Activated naive CD4-positive, alpha-beta T cell treated with anti-CD3 and anti-CD28 coated beads, Interleukin-2, amount 10 ng/mL, durations not matched to agents 7 days and 5 days (primary cell): Measurements from ENCODE around the gene ALDH3B1.

Experiments
- CTCF ChIA-PET: fragments of 350-600 bp; sonication (Branson Sonifier 250); formaldehyde crosslinking; loops from one replicate; lab custom pipeline; 2021; ENCODE audit warnings: antibody characterized with exemption; lab: Charles Lee
- DNase-seq: peaks from one replicate; pipeline ENCODE4 v3.0.0-alpha.2; 2020
- H3K27ac Mint-ChIP-seq: one replicate; pipeline ENCODE4 v1.8.0; 2021; ENCODE audit warnings: mild to moderate bottlenecking, moderate library complexity, mixed read lengths
- H3K27me3 Mint-ChIP-seq: one replicate; pipeline ENCODE4 v1.8.0; 2021; ENCODE audit warnings: mild to moderate bottlenecking, mixed read lengths
- H3K36me3 Mint-ChIP-seq: one replicate; pipeline ENCODE4 v1.8.0; 2021; ENCODE audit warnings: mixed read lengths
- H3K4me1 Mint-ChIP-seq: one replicate; pipeline ENCODE4 v1.8.0; 2021; ENCODE audit warnings: mixed read lengths
- H3K4me3 Mint-ChIP-seq: one replicate; pipeline ENCODE4 v1.8.0; 2021; ENCODE audit warnings: mild to moderate bottlenecking, moderate library complexity, mixed read lengths
- H3K9me3 Mint-ChIP-seq: one replicate; pipeline ENCODE4 v1.8.0; 2021; ENCODE audit warnings: mixed read lengths

ALDH3B1 gene

GRCh38 chr11:68026391-68027105, 16.4 kb downstream of the ALDH3B1 start:
- DNase-seq = no peak
- no peak overlapping the region for H3K4me3 Mint-ChIP-seq
- no peaks in the 10 kb centered on the region for H3K9me3 Mint-ChIP-seq
- H3K27me3 Mint-ChIP-seq = no peaks in the 10 kb centered on the region
- CTCF ChIA-PET = no interaction called here
- peaks cover under 1% of the 10 kb centered on the region for H3K36me3 Mint-ChIP-seq
- peaks cover 19% of the 10 kb centered on the region for H3K4me1 Mint-ChIP-seq
- no peak overlapping the region for H3K27ac Mint-ChIP-seq

DNA sequence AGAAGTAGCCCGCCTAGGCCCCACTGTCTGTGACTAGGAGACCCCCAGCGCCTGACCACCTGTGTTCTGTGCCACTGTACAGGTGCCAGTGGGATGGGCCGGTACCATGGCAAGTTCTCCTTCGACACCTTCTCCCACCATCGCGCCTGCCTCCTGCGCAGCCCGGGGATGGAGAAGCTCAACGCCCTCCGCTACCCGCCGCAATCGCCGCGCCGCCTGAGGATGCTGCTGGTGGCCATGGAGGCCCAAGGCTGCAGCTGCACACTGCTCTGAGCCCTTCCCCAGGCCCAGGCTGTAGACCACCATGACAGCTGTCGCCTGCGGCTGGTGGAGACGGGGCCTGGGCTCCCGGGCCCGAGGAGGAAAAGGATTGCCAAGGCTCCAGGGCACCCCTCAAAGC, 17.5 kb downstream of the ALDH3B1 start:
- no peak for DNase-seq
- peaks cover 23% of the 10 kb centered on the region for H3K4me1 Mint-ChIP-seq

DNA sequence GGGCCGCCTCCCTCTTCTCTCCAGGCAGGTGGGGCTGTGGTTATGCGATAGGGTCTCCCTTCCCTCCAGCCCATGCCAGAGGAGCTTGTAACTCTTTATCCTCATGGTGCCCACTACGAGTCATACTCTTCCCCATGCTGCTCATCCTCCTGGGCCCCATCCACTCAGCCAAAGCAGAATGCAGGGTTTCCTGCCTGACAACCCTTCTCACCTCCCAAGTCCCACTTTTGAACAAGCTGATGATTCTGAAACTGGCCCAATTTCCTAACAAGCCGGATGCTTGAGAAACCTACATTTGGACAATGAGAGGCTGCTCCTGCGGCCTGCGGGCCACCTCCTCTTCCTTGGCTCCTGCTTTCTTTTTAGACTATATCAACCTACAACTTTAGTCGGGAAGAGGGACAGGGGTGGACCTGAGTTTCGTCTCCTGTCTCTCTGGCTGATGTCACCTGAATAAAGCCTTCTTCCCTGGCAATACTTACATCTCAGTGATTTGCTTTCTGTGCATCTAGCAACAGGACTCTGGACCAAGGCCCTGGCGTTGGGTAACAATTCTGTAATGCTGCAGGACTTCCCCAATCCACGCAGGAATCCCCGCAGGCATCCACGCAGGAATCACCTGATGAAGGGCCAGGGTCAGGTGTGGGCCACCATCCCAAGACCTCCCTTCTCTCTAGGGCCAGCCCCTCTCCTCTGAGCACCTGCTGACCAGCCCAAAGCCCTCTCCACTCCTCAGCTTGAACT, 18.8 kb downstream of the ALDH3B1 start:
- Mint-ChIP-seq H3K27me3 (no peaks in the 10 kb centered on the region), H3K27ac (no peak overlapping the region), H3K4me1 (peaks cover 23% of the 10 kb centered on the region), H3K36me3 (peaks cover 6% of the 10 kb centered on the region), H3K9me3 (no peaks in the 10 kb centered on the region), H3K4me3 (peak overlapping the region; percentile 50)
- DNase-seq = no peak
- CTCF ChIA-PET = no interaction called here

More for the DNA sequence above, 17.5 kb downstream of the ALDH3B1 start:
- Mint-ChIP-seq H3K4me3 (no peak overlapping the region), H3K27ac (no peak overlapping the region), H3K9me3 (no peaks in the 10 kb centered on the region), H3K36me3 (peaks cover 3% of the 10 kb centered on the region), H3K27me3 (no peaks in the 10 kb centered on the region)
- CTCF ChIA-PET = no interaction called here

GRCh38 chr11:68030318-68031143, 20.4 kb downstream of the ALDH3B1 start, which contains the start of gene NDUFS8:
TSS of gene NDUFS8 (plus strand) at chr11:68030681. CDS start at chr11:68032152, 1,471 bp downstream.
- Mint-ChIP-seq H3K4me1 (peaks cover 27% of the 10 kb centered on the region), H3K27me3 (no peaks in the 10 kb centered on the region), H3K27ac (peak within 1 kb of the TSS; percentile 88), H3K9me3 (no peaks in the 10 kb centered on the region), H3K36me3 (peaks cover 9% of the 10 kb centered on the region), H3K4me3 (peak within 1 kb of the TSS; percentile 82)
- DNase-seq = peak; percentile 99
- CTCF ChIA-PET = interaction anchor here (1.8 kb wide), 1 partner anchor 21 kb away, joined by 4 read pairs; no protein-coding TSS in a partner anchor

DNA sequence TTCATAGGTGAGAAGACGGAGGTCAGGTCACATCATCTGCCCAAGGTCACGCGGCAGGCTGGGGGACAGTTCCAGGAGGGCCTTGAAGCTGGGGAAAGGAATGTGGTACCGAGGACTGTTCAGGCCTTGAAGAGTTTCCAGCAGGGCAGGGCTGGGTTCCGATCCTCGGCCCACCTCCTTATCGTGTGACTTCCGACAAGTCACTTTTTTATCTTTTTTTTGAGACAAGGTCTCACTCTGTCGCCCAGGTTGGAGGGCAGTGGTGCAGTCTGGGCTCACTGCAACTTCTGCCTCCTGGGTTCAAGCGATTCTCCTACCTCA, 21.0 kb downstream of the ALDH3B1 start:
- H3K27me3 Mint-ChIP-seq = no peaks in the 10 kb centered on the region
- peak overlapping the region; percentile 88 for H3K27ac Mint-ChIP-seq
- H3K4me1 Mint-ChIP-seq = peaks cover 32% of the 10 kb centered on the region
- no peak for DNase-seq
- peaks cover 9% of the 10 kb centered on the region for H3K36me3 Mint-ChIP-seq
- peak overlapping the region; percentile 82 for H3K4me3 Mint-ChIP-seq
- H3K9me3 Mint-ChIP-seq = no peaks in the 10 kb centered on the region
- CTCF ChIA-PET = interaction anchor here (1.8 kb wide), 1 partner anchor 22 kb away, joined by 4 read pairs; no protein-coding TSS in a partner anchor

DNA sequence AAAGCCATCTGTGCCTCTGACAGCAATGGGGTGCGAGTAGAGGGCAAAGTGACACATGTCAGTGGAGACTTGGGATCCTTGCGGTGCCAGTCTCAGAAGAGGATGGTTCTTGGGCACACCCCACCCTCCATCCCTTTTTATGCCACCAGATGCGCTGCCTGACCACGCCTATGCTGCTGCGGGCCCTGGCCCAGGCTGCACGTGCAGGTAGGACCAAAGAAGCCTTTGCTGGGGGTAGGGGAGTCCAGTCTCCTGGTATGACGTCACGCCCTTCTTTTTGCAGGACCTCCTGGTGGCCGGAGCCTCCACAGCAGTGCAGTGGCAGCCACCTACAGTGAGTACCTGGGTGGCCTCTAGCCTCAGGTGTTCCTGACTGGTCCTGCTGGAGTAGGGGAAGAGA, 21.9 kb downstream of the ALDH3B1 start:
- no peaks in the 10 kb centered on the region for H3K9me3 Mint-ChIP-seq
- no peak for DNase-seq
- peak overlapping the region; percentile 88 for H3K27ac Mint-ChIP-seq
- peak overlapping the region; percentile 82 for H3K4me3 Mint-ChIP-seq
- H3K4me1 Mint-ChIP-seq = peaks cover 40% of the 10 kb centered on the region
- CTCF ChIA-PET = no interaction called here
- no peaks in the 10 kb centered on the region for H3K27me3 Mint-ChIP-seq
- H3K36me3 Mint-ChIP-seq = peaks cover 10% of the 10 kb centered on the region

- Mint-ChIP-seq H3K4me3 (no peak overlapping the region), H3K27ac (no peak overlapping the region)
These were observed 23.0 kb downstream of the ALDH3B1 start for GRCh38 chr11:68032997-68033707.

DNA sequence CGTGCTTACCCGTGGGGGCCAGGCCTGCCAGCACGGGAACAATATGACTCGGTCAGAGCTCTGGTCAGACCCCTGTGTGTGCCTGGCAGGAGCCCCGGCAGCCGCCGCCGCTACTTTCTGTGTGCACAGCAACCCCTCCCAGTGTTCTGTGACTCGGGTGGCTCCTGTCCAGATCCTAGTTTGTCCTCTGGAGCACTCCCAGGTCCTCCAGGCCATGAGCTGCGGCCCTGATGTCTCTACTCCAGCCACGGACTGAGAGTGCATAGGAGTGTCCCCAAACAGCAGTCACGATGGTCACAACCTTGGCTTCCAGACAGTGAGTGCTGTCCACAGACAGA, 23.6 kb downstream of the ALDH3B1 start:
- CTCF ChIA-PET = no interaction called here
- peaks cover 47% of the 10 kb centered on the region for H3K4me1 Mint-ChIP-seq
- H3K27me3 Mint-ChIP-seq = no peaks in the 10 kb centered on the region
- H3K27ac Mint-ChIP-seq = no peak overlapping the region
- H3K36me3 Mint-ChIP-seq = peaks cover 10% of the 10 kb centered on the region
- no peaks in the 10 kb centered on the region for H3K9me3 Mint-ChIP-seq
- H3K4me3 Mint-ChIP-seq = no peak overlapping the region
- no peak for DNase-seq

More at GRCh38 chr11:68032997-68033707, 23.0 kb downstream of the ALDH3B1 start:
- DNase-seq = no peak
- CTCF ChIA-PET = no interaction called here
- H3K27me3 Mint-ChIP-seq = no peaks in the 10 kb centered on the region
- H3K36me3 Mint-ChIP-seq = peaks cover 10% of the 10 kb centered on the region
- H3K9me3 Mint-ChIP-seq = no peaks in the 10 kb centered on the region
- H3K4me1 Mint-ChIP-seq = peaks cover 48% of the 10 kb centered on the region

DNA sequence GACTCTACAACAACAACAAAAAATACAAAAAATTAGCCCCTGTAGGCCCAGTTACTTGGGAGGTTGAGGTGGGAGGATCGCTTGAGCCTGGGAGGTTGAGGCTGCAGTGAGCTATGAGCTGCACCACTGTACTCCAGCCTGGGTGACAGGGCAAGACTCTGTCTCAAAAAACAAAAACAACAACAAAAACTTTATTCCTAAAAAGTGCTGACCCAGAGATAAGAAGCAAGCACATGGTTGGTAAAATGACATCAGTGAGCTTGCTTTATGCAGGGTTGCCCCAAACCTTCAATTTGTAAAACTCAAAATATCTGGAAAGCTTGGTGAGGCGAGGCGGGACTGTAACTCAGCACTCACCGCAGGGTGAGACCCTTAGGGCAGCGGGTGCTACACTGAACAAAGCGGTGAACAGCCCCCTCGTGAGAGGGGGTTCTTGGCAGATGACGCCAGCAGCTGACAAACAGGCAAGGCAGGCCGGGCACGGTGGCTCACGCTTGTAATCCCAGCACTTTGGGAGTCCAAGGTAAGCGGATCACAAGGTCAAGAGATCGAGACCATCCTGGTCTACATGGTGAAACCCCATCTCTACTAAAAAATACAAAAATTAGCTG, 25.2 kb downstream of the ALDH3B1 start:
- Mint-ChIP-seq H3K4me3 (no peak overlapping the region), H3K9me3 (no peaks in the 10 kb centered on the region), H3K27ac (peak overlapping the region; percentile 74), H3K4me1 (peaks cover 39% of the 10 kb centered on the region), H3K36me3 (peaks cover 10% of the 10 kb centered on the region), H3K27me3 (no peaks in the 10 kb centered on the region)
- DNase-seq = no peak
- CTCF ChIA-PET = interaction anchor here (1.1 kb wide), 1 partner anchor 222 kb away, joined by 3 read pairs; no protein-coding TSS in a partner anchor

DNA sequence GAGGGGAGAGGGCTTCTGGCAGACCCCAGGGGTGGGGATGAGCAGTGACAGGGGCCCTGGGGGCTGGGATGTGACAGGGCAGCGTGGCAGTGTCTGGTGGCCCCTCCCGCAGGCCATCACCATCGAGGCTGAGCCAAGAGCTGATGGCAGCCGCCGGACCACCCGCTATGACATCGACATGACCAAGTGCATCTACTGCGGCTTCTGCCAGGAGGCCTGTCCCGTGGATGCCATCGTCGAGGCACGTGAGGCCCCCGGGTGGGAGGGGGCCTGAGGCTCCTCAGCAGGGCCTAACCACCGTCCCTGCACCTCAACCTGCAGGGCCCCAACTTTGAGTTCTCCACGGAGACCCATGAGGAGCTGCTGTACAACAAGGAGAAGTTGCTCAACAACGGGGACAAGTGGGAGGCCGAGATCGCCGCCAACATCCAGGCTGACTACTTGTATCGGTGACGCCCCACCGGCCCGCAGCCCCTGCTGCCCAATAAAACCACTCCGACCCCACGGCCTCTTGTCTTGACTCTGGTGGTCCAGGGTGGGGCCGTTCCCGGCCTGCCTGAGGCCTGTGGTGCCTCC, 26.1 kb downstream of the ALDH3B1 start:
- Mint-ChIP-seq H3K36me3 (peaks cover 10% of the 10 kb centered on the region), H3K9me3 (no peaks in the 10 kb centered on the region), H3K4me1 (peaks cover 40% of the 10 kb centered on the region), H3K27ac (peak overlapping the region; percentile 90), H3K27me3 (no peaks in the 10 kb centered on the region), H3K4me3 (no peak overlapping the region)
- DNase-seq = no peak
- CTCF ChIA-PET = no interaction called here

DNA sequence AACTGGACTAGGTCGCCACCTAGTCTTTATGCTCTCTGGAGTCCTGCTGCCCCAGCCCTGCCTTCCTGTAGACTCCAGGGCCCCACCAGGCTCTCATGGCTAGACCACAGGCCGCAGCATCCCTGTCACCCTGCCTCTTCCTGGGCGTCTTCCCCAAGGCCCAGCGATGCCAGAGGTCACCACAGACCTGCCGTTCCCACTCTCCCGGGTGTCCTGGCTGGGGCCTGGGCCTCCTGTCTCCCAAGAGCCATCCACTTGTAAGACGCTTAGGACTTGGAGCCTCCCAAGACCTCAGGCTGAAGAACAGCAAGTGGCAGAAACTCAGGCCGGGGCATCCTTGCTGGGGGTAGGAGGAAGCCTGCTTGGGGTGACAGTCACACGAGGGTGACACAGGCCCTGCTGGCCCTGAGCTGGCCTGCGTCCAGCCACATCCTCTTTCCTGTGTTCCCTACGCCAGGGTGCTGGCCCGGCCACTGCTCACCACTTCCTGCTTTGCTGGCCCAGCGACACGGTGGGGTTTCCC, 26.7 kb downstream of the ALDH3B1 start:
- H3K27me3 Mint-ChIP-seq = no peaks in the 10 kb centered on the region
- H3K36me3 Mint-ChIP-seq = peaks cover 11% of the 10 kb centered on the region
- H3K9me3 Mint-ChIP-seq = no peaks in the 10 kb centered on the region
- H3K27ac Mint-ChIP-seq = peak overlapping the region; percentile 90
- CTCF ChIA-PET = no interaction called here
- peaks cover 40% of the 10 kb centered on the region for H3K4me1 Mint-ChIP-seq
- H3K4me3 Mint-ChIP-seq = peak overlapping the region; percentile 55
- DNase-seq = peak; percentile 50

DNA sequence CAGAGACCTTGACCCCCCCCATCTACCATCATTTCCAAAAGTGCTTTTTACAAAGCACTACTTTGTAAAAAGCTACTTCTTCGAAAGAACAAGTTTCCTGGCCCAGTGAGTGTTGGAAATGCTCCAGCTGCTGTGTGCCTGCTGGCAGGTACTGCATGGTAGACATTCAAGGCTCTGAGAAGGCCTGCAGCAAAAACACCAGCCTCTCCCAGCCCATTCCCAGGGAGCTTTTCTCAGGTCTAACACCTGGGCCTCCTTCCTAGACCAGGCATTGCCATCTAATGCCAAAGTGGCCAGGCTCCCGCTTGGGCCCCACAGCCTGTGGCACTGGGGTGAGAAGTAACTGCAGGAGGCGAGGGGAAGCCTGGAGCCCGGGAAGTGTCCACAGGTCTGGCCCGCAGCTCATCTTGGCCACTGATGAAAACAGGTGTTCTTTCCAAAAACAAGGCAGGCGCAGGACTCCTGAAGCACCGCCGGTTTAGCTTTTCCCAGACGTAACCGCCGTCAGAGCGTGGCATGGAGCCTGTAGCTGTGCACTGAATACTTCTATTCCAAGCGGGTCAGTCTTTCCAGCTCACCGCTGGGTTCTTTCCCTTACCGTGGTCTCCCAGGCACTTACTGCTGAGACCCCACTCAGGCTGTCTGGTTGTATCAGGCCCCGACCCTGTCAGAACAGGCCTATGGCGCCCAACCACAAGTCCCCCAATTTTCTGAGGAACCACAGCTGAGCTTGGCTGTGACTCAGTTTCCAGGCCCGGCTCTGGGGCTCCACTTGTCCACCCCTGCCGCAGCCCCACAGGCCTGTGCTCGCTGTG, 27.5 kb downstream of the ALDH3B1 start:
- CTCF ChIA-PET = no interaction called here
- peak overlapping the region; percentile 55 for H3K4me3 Mint-ChIP-seq
- H3K36me3 Mint-ChIP-seq = peaks cover 11% of the 10 kb centered on the region
- no peaks in the 10 kb centered on the region for H3K9me3 Mint-ChIP-seq
- H3K4me1 Mint-ChIP-seq = peaks cover 40% of the 10 kb centered on the region
- DNase-seq = no peak
- peak overlapping the region; percentile 90 for H3K27ac Mint-ChIP-seq
- H3K27me3 Mint-ChIP-seq = no peaks in the 10 kb centered on the region
